HG02870 (cell line): Measurements from ENCODE around the gene RPS6KA1.
"Not testable (repeated sequence)": the region's sequence is repeated elsewhere in the genome, so short reads cannot be mapped to it uniquely, and the experiment has no call there.

Experiments
- ATAC-seq: cut with Tn5 transposase; IDR thresholded peaks from one replicate; pipeline ENCODE4 v1.9.1; 2021; ENCODE audit warnings: mild to moderate bottlenecking, moderate library complexity; ENCODE audit not compliant: unreplicated experiment

RPS6KA1 gene

GRCh38 chr1:26552720-26553119 lies 23.2 kb downstream of the RPS6KA1 start:
- no peak for ATAC-seq

- ATAC-seq: no peak
These were observed 24.6 kb downstream of the RPS6KA1 start for GRCh38 chr1:26553942-26554682.

GRCh38 chr1:26554781-26555180 lies 25.2 kb downstream of the RPS6KA1 start:
- ATAC-seq: no peak

- no peak for ATAC-seq
These were observed 26.0 kb downstream of the RPS6KA1 start for GRCh38 chr1:26555550-26555981.

GRCh38 chr1:26556111-26556510 lies 26.6 kb downstream of the RPS6KA1 start:
- no peak for ATAC-seq

GRCh38 chr1:26557008-26557407 lies 27.4 kb downstream of the RPS6KA1 start:
- ATAC-seq: no peak

- ATAC-seq: no peak
These were observed 29.1 kb downstream of the RPS6KA1 start for GRCh38 chr1:26558685-26559048.

- no peak for ATAC-seq
These were observed 30.8 kb downstream of the RPS6KA1 start for GRCh38 chr1:26560403-26560780.

GRCh38 chr1:26570287-26570686 lies 40.7 kb downstream of the RPS6KA1 start:
- no peak for ATAC-seq

GRCh38 chr1:26571381-26571780 lies 41.8 kb downstream of the RPS6KA1 start:
- no peak for ATAC-seq

GRCh38 chr1:26574018-26574417 lies 44.5 kb downstream of the RPS6KA1 start:
- ATAC-seq: no peak

GRCh38 chr1:26574719-26575251 lies 45.2 kb downstream of the RPS6KA1 start:
- ATAC-seq: no peak

- no peak for ATAC-seq
These were observed 45.8 kb downstream of the RPS6KA1 start for GRCh38 chr1:26575348-26575747.

- no peak for ATAC-seq
These were observed 48.6 kb downstream of the RPS6KA1 start for GRCh38 chr1:26578167-26578566.

- ATAC-seq: no peak
These were observed 50.1 kb downstream of the RPS6KA1 start for GRCh38 chr1:26579681-26580111.

GRCh38 chr1:26580116-26580515 lies 50.6 kb downstream of the RPS6KA1 start:
- ATAC-seq: no peak

- no peak for ATAC-seq
These were observed 51.7 kb downstream of the RPS6KA1 start for GRCh38 chr1:26581287-26581651.

GRCh38 chr1:26582053-26582835 lies 52.7 kb downstream of the RPS6KA1 start:
- no peak for ATAC-seq

- ATAC-seq: no peak
These were observed 53.4 kb downstream of the RPS6KA1 start for GRCh38 chr1:26582836-26583460.

- no peak for ATAC-seq
These were observed 54.3 kb downstream of the RPS6KA1 start for GRCh38 chr1:26583646-26584485.

- not testable (repeated sequence) for ATAC-seq
These were observed 55.0 kb downstream of the RPS6KA1 start for GRCh38 chr1:26584588-26584987.
